Measurements from ENCODE around the gene IRF5. TPM values are rescaled to one million over a fixed set of nuclear protein-coding genes. Genes with fewer than 3 reads are reported as not detected.

The IRF5 gene
- total RNA-seq, 2 donors from 2014 or later, result 0.31 to 0.53 TPM

GRCh38 chr7:128944487-128945236, 6.9 kb downstream of the IRF5 start:
- Mint-ChIP-seq H3K4me1 (no peaks in the 10 kb centered on the region), H3K4me3 (no peak overlapping the region), H3K27me3 (ENCODE audit: insufficient read depth) (peaks cover 18% of the 10 kb centered on the region), H3K27ac (no peak overlapping the region), H3K36me3 (ENCODE audit: low read depth) (no peaks in the 10 kb centered on the region), H3K9me3 (no peaks in the 10 kb centered on the region)
- TF ChIP-seq CTCF (conservative IDR thresholded peaks at IDR 0.05), result no peak
- Histone ChIP-seq H3K36me3 (ENCODE audit: control insufficient read depth, insufficient read depth, low read length) (peaks cover under 1% of the 10 kb centered on the region), H3K9me3 (ENCODE audit: control insufficient read depth, low read length) (no peaks in the 10 kb centered on the region), H3K27ac (ENCODE audit: low read depth, low read length) (no peak overlapping the region), H3K27me3 (ENCODE audit: control insufficient read depth, insufficient read depth, low read length, poor library complexity, severe bottlenecking) (peaks cover 6% of the 10 kb centered on the region), H3K4me1 (ENCODE audit: control insufficient read depth, insufficient read depth, low read length) (no peaks in the 10 kb centered on the region), H3K9ac (ENCODE audit: extremely low read depth, low read length, poor library complexity, severe bottlenecking) (no peak overlapping the region), H3K4me3 (ENCODE audit: low read length) (no peak overlapping the region)
- no peak for DNase-seq
- WGBS, 2 experiments (ENCODE audit: insufficient coverage in 1 of 2, insufficient read length in 1 of 2), result 75 to 87% methylated on average over 5 to 7 of the region's 7 CpGs

GRCh38 chr7:128945668-128946366, 8.1 kb downstream of the IRF5 start:
- H3K4me3 Mint-ChIP-seq, result no peak overlapping the region
- Histone ChIP-seq H3K9ac (ENCODE audit: extremely low read depth, low read length, poor library complexity, severe bottlenecking) (no peak overlapping the region), H3K27me3 (ENCODE audit: control insufficient read depth, insufficient read depth, low read length, poor library complexity, severe bottlenecking) (no peaks in the 10 kb centered on the region), H3K27ac (ENCODE audit: low read depth, low read length) (no peak overlapping the region), H3K4me3 (ENCODE audit: low read length) (no peak overlapping the region), H3K9me3 (ENCODE audit: control insufficient read depth, low read length) (no peaks in the 10 kb centered on the region), H3K36me3 (ENCODE audit: control insufficient read depth, insufficient read depth, low read length) (peaks cover 8% of the 10 kb centered on the region), H3K4me1 (ENCODE audit: control insufficient read depth, insufficient read depth, low read length) (no peaks in the 10 kb centered on the region)
- no peaks in the 10 kb centered on the region for H3K36me3 Mint-ChIP-seq (ENCODE audit: low read depth)
- H3K27me3 Mint-ChIP-seq (ENCODE audit: insufficient read depth), result peaks cover 7% of the 10 kb centered on the region
- no peaks in the 10 kb centered on the region for H3K9me3 Mint-ChIP-seq
- DNase-seq, result no peak
- WGBS, 2 experiments (ENCODE audit: insufficient coverage in 1 of 2, insufficient read length in 1 of 2), result 92 to 96% methylated on average over 15 to 21 of the region's 21 CpGs
- TF ChIP-seq CTCF (conservative IDR thresholded peaks at IDR 0.05), result no peak
- H3K27ac Mint-ChIP-seq, result no peak overlapping the region
- H3K4me1 Mint-ChIP-seq, result no peaks in the 10 kb centered on the region

GRCh38 chr7:128946936-128947830, 9.5 kb downstream of the IRF5 start:
- Histone ChIP-seq H3K27me3 (ENCODE audit: control insufficient read depth, insufficient read depth, low read length, poor library complexity, severe bottlenecking) (no peaks in the 10 kb centered on the region), H3K36me3 (ENCODE audit: control insufficient read depth, insufficient read depth, low read length) (peaks cover 19% of the 10 kb centered on the region), H3K4me1 (ENCODE audit: control insufficient read depth, insufficient read depth, low read length) (no peaks in the 10 kb centered on the region), H3K4me3 (ENCODE audit: low read length) (no peak overlapping the region), H3K9me3 (ENCODE audit: control insufficient read depth, low read length) (no peaks in the 10 kb centered on the region), H3K9ac (ENCODE audit: extremely low read depth, low read length, poor library complexity, severe bottlenecking) (no peak overlapping the region), H3K27ac (ENCODE audit: low read depth, low read length) (no peak overlapping the region)
- WGBS, 2 experiments (ENCODE audit: insufficient coverage in 1 of 2, insufficient read length in 1 of 2), result 91 to 95% methylated on average over 19 to 22 of the region's 22 CpGs
- Mint-ChIP-seq H3K9me3 (no peaks in the 10 kb centered on the region), H3K27ac (no peak overlapping the region), H3K27me3 (ENCODE audit: insufficient read depth) (no peaks in the 10 kb centered on the region), H3K4me3 (no peak overlapping the region), H3K4me1 (no peaks in the 10 kb centered on the region), H3K36me3 (ENCODE audit: low read depth) (peaks cover 8% of the 10 kb centered on the region)
- peak; percentile 73 for TF ChIP-seq CTCF (conservative IDR thresholded peaks at IDR 0.05)
- DNase-seq, result peak; percentile 80

Measured in endodermal cell (in vitro differentiated cells).